Left ventricle myocardium superior (tissue), 1 donor: ENCODE data around the gene CCL19. TPM values are rescaled to one million over a fixed set of nuclear protein-coding genes. Genes with fewer than 3 reads are reported as not detected.
"Not testable (repeated sequence)": the region's sequence is repeated elsewhere in the genome, so short reads cannot be mapped to it uniquely, and the experiment has no call there.

Experiments
- ATAC-seq: fragments of 200-7000 bp; cut with Tn5 transposase; one replicate; pipeline ENCODE4 v1.9.1; 2020; ENCODE audit warnings: mild to moderate bottlenecking, moderate library complexity
- DNase-seq: peaks from one replicate; pipeline ENCODE4 v3.0.0-alpha.2; 2020
- intact Hi-C: fragments of 100-400 bp; cut with micrococcal nuclease; formaldehyde crosslinking; loops from one replicate; pipeline ENCODE4 v1.11.0; 2022
- long read RNA-seq: library from polyadenylated mRNA; unstranded; transcript quantifications from one replicate; pipeline ENCODE4 v2.0.0, GENCODE V29; 2021
- total RNA-seq: library from RNA; stranded (reverse); fragmentation: NEBNext Ultra II Directional; extraction: Animal tissue kit (Norgen Biotek cat#: 25700); gene quantifications from one replicate; pipeline ENCODE4 v1.2.1, GENCODE V29; 2021
- donor health status: DM: no; HTN: yes; CAD: no; lungs with severe emphysema.

CCL19 gene
- total RNA-seq: 2.1 TPM
- long read RNA-seq: 0 reads

DNA sequence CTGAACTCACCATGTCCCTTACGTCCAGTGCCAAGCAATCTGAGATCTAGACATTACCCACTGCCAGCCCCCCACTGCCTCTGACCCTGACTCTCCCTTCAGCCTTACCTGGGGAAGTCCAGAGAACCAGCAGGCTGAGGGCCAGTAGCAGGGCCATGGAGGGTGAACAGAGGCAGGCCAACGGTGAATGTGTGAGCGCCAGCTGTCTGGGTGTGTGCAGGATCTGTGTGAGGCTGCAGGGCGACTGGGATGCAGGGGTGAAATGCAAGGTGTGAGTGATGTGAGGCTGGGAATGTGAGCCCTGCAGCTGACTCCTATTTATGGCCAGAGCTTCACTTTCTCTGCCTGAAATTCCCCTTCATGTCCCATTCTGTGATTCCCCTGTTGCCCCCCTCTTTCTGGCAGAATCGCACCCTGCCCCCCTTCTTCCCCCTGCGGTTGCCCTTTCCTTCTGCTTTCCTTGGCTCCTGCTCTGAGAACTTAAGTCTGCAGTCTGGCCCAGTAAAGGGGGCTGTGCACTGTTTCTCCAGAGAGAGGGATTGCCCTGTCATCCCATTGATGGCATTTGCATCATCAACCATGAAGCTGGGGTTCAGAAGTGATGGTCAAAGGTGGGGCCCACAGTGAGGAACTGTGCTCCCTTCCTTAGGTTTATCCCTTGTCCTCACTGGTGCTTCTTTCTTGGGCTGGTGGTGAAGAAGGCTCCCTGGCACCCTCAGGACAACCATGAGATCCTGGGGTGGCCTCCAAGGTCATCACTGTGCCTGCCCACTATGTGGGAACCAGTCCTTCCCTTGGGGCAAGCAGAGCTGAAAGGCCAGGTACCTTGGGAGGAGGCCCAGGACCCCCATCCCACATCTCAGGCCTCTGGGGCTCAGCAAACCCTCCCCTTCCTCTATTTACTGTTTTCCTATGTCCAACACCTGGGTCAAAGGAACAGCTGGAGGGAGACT is at the start of gene CCL19:
TSS of gene CCL19 (minus strand) at position 294 of the 953 bp plus-strand sequence. CDS start at position 157, 137 bp downstream.
- intact Hi-C loops: no loop called here
- DNase-seq (no peak), ATAC-seq (no peak)

- ATAC-seq, DNase-seq: not testable (repeated sequence)
Measured at GRCh38 chr9:34740176-34740575, 49.1 kb upstream of the CCL19 start.

DNA sequence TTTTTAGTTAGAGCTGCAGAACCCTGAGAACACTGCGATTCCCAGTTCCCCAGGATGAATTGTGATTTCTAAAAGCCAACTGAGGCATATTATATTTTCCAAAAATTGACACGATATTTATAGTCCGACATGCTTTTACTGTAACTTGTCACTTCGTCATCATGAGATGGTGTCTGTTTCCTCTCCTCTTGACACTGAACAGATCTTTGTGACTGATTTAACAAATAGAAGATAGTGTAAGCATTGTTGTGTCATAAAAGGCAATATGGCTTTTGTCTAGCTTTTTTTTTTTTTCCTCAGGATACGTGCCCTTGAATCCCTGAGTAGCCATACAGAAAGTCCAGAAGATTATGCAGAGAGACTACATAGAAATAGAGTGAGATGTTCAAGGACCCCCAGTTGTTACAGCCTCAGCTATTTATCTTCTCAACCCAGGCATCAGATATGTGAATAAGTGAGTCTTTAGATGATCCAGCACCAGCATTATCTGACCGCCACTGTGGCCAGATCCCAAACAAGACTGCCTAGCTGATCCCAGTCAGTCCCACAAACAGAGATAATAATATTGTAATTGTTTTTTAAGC is 46.7 kb upstream of the CCL19 start:
- intact Hi-C loops: no loop called here
- ATAC-seq: no peak

More at GRCh38 chr9:34740176-34740575, 49.1 kb upstream of the CCL19 start:
- intact Hi-C loops: not testable (repeated sequence)

GRCh38 chr9:34734720-34735119 is 43.6 kb upstream of the CCL19 start:
- DNase-seq (no peak), ATAC-seq (no peak)
- intact Hi-C loops: no loop called here

More for the DNA sequence above, 46.7 kb upstream of the CCL19 start:
- DNase-seq: no peak

DNA sequence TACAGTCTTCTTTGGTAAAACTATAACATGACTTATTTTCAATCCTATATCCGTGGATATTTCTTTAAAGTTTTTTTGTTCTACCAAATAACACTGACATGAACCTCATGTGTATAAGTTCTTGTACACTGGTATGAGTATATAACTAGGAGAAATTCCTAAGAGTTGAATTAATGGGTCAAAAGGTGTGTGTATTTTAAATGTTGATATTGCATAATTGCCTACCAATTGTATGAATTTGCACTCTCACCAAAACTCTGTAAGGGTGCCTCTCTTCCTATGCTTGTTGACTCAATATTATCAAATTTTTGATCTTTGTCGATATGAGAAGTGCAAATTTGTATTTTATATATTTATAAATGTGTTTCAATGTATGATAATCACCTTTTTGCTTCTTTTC is 41.8 kb upstream of the CCL19 start:
- intact Hi-C loops: no loop called here
- DNase-seq (no peak), ATAC-seq (no peak)

DNA sequence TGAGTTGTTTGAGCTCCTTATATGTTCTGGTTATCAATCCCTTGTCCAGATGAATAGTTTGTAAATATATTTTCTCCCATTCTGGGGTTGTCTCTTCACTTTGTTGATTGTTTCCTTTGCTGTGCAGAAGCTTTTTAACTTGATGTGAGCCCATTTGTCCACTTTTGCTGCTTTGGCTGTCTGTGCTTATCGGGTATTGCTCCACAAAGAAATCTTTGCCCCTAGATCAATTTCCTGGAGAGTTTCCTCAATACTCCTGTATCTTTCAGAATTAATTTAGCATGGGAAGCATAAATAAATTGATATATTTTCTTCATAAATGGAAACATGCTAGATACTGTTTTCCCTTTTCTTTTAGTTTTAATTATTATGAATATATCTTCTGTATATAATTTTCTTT is 41.4 kb upstream of the CCL19 start:
- ATAC-seq (no peak), DNase-seq (no peak)
- intact Hi-C loops: no loop called here

DNA sequence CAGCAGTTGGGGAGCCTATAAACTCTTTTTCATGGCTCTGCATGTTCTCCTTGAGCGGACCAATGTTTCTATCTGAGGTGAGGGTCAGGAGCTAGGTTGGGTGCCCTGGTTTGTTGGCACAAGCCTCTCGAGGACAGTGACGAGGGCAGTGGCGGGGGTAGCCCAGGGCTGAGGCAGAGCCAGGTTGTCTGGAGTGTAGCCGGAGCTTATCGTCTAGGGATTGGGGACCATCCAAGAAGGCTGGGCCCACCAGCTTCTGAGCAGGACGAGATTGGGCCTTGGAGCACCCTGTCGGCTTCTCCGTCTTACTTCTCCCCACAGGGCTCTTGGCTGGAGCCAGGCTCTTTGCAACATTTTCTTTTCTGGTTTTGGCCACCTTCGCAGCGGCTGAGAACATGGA is 32.1 kb upstream of the CCL19 start:
- intact Hi-C loops: no loop called here
- DNase-seq: no peak
- ATAC-seq: no peak

- intact Hi-C loops, DNase-seq, ATAC-seq: not testable (repeated sequence)
Measured at GRCh38 chr9:34719769-34720025, 28.6 kb upstream of the CCL19 start.

DNA sequence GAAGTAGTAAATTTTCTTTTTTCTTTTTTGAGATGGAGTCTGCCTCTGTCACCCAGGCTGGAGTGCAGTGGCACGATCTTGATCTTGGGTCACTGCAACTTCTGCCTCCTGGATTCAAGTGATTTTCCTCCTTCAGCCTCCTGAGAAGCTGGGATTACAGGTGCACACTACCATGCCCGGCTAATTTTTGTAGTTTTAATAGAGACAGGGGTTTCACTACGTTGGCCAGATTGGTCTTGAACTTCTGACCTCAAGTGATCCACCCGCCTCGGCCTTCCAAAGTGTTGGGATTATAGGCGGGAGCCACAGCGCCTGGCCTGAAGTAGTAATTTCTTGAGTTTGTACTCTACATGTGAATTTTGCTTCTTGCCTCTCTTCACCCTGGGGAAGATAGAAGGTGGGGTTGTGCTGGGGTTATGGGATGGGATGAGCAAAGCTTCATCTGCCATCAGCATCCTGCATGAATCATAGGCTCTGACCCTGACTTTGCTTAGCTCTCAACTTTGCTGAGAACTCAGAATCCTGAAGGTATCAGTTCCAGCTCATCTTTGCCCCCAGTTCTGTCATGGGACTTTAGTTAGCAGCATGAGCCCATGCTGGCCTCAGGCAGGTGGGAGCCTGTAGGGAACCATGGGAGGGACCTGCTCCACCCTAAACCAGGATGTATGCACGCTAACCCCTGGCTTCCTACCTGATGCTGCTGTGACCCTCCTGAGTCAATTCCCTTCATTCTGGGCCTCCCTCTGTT is 28.1 kb upstream of the CCL19 start:
- ATAC-seq (no peak), DNase-seq (no peak)
- intact Hi-C loops: no loop called here

- intact Hi-C loops: no loop called here
- ATAC-seq (peak; percentile 31), DNase-seq (no peak)
Measured at GRCh38 chr9:34717996-34718614, 27.0 kb upstream of the CCL19 start.

DNA sequence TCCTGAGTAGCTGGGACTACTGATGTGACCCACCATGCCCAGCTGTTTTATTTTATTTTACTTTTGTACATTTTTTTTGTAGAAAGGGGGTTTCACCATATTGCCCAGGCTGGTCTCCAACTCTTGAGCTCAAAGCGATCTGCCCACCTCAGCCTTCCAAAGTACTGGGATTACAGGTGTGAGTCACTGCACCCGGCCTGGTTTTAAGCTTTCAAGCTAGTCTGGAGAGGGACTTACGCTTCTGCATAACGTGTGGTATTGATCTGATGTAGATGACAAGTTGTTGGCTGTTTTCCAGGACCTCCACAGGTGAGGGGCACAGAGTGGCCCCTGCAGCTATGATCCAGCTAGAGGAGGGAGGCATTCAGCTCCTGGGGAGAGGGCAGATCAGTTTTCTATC is 25.6 kb upstream of the CCL19 start:
- ATAC-seq (no peak), DNase-seq (no peak)
- intact Hi-C loops: no loop called here

- ATAC-seq (no peak), DNase-seq (no peak)
- intact Hi-C loops: no loop called here
Measured at GRCh38 chr9:34715639-34716215, 24.7 kb upstream of the CCL19 start.

- intact Hi-C loops: no loop called here
- DNase-seq (no peak), ATAC-seq (no peak)
Measured at GRCh38 chr9:34714007-34714406, 22.9 kb upstream of the CCL19 start.

DNA sequence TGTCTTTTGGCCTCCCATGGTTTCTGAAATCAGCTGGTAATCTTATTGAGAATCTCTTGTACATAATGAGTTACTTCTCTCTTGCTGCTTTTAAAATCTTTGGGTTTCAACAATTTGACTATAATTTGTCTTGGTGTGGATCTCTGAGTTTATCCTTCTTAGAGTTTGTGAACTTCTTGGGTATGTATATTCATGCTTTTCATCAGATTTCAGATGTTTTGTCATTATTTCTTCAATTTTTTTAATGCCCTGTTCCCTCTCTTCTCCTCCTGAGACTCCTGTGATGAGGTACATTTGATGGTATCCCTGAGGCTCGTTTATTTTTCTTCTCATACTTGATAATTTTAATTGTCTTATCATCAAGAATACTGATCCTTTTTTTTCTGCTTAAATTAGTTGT is 21.1 kb upstream of the CCL19 start:
- ATAC-seq (no peak), DNase-seq (no peak)
- intact Hi-C loops: no loop called here

- ATAC-seq: peak; percentile 96
- intact Hi-C loops: no loop called here
- peak; percentile 81 for DNase-seq
Measured at GRCh38 chr9:34710023-34710422, 18.9 kb upstream of the CCL19 start, which contains the start of gene CCL21. Gene CCL21 (minus strand): TSS chr9:34710136. CDS start chr9:34710066, 70 bp downstream.

- intact Hi-C loops: no loop called here
- peak; percentile 23 for ATAC-seq
- no peak for DNase-seq
Measured at GRCh38 chr9:34709196-34709978, 18.3 kb upstream of the CCL19 start.

DNA sequence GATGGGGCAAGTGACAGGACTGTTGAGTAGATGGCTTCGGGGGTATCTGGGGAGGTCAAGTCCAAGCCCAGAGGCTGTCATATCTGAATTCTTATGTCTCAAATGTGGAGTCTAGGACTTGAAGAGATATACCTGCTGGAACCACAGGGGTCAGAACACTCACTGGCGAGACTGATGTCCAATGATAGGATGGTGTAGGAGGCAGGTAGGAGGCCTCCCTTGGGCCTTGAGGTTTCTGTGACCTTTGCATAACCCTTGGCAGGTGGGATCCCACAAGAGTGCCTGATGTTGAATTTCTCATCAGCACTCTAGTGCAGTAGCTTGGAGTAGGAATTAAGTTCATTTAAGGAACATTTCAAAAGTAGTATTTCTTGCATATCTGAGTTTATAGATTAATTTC is 16.1 kb upstream of the CCL19 start:
- intact Hi-C loops: no loop called here
- DNase-seq (no peak), ATAC-seq (no peak)
